Renal cortex interstitium (tissue), 15 donors: ENCODE measurements around the gene PTP4A1. TPM values are rescaled to one million over a fixed set of nuclear protein-coding genes. Genes with fewer than 3 reads are reported as not detected.
"Not testable (repeated sequence)": the region's sequence is repeated elsewhere in the genome, so short reads cannot be mapped to it uniquely, and the experiment has no call there.

ENCODE experiments used
- DNase-seq, 11 donors: peaks; one replicate each; pipeline ENCODE4 v3.0.0-alpha.2; 2013; ENCODE audit warnings: low read depth in 9 of 11, low spot score in 4 of 11; ENCODE audit errors: extremely low read depth in 1 of 11
- long read RNA-seq, 16 experiments: transcript quantifications; one replicate each; lab custom pipeline, GENCODE V29; 2026
- polyA plus RNA-seq, 3 donors: library from polyadenylated mRNA; unstranded; fragments of 120-200 nt; gene quantifications; one replicate each; pipeline ENCODE4 v1.2.1, GENCODE V29; 2013; ENCODE audit not compliant: insufficient read length in 3 of 3

The PTP4A1 gene
- polyA plus RNA-seq, result 10 to 100 TPM; 54.3 to 95.0 (median 64.4) TPM
- long read RNA-seq, donor 1, transcript PTP4A1-203 (5 exons, 2,203 nt), result major isoform, 5 of 24 reads
- long read RNA-seq, donor 1, partial matches to known transcripts, result 19 of 24 reads
- long read RNA-seq, donor 1, other reads (novel, unspliced or antisense), result 0 of 24 reads
- long read RNA-seq, donor 2, transcript PTP4A1-203 (5 exons, 2,203 nt), result major isoform, 9 of 9 reads
- long read RNA-seq, donor 2, partial matches to known transcripts, result 0 of 9 reads
- long read RNA-seq, donor 2, other reads (novel, unspliced or antisense), result 0 of 9 reads
- long read RNA-seq, donor 3, transcript PTP4A1-203 (5 exons, 2,203 nt), result major isoform, 6 of 69 reads
- long read RNA-seq, donor 3, partial matches to known transcripts, result 63 of 69 reads
- long read RNA-seq, donor 3, other reads (novel, unspliced or antisense), result 0 of 69 reads
- long read RNA-seq, donor 4, partial matches to known transcripts, result 0 of 3 reads
- long read RNA-seq, donor 4, other reads (novel, unspliced or antisense), result 0 of 3 reads
- long read RNA-seq, donor 5, result 0 reads
- long read RNA-seq, donor 6, transcript PTP4A1-203 (5 exons, 2,203 nt), result major isoform, 8 of 8 reads
- long read RNA-seq, donor 6, partial matches to known transcripts, result 0 of 8 reads
- long read RNA-seq, donor 6, other reads (novel, unspliced or antisense), result 0 of 8 reads
- long read RNA-seq, donor 7, transcript PTP4A1-203 (5 exons, 2,203 nt), result major isoform, 11 of 37 reads
- long read RNA-seq, donor 7, partial matches to known transcripts, result 26 of 37 reads
- long read RNA-seq, donor 7, other reads (novel, unspliced or antisense), result 0 of 37 reads
- long read RNA-seq, donor 8, result 0 reads
- long read RNA-seq, donor 9, transcript PTP4A1-203 (5 exons, 2,203 nt), result major isoform, 8 of 17 reads
- long read RNA-seq, donor 9, partial matches to known transcripts, result 9 of 17 reads
- long read RNA-seq, donor 9, other reads (novel, unspliced or antisense), result 0 of 17 reads
- long read RNA-seq, donor 10, transcript PTP4A1-203 (5 exons, 2,203 nt), result major isoform, 10 of 10 reads
- long read RNA-seq, donor 10, partial matches to known transcripts, result 0 of 10 reads
- long read RNA-seq, donor 10, other reads (novel, unspliced or antisense), result 0 of 10 reads
- long read RNA-seq, donor 11, partial matches to known transcripts, result 0 of 2 reads
- long read RNA-seq, donor 11, other reads (novel, unspliced or antisense), result 0 of 2 reads
- long read RNA-seq, donor 12, result 0 reads
- long read RNA-seq, donor 13, result 0 reads
- long read RNA-seq, donor 14, transcript PTP4A1-203 (5 exons, 2,203 nt), result major isoform, 6 of 6 reads
- long read RNA-seq, donor 14, partial matches to known transcripts, result 0 of 6 reads
- long read RNA-seq, donor 14, other reads (novel, unspliced or antisense), result 0 of 6 reads
- long read RNA-seq, donor 15, partial matches to known transcripts, result 0 of 2 reads
- long read RNA-seq, donor 15, other reads (novel, unspliced or antisense), result 0 of 2 reads
- long read RNA-seq, donor 16, transcript PTP4A1-203 (5 exons, 2,203 nt), result major isoform, 10 of 10 reads
- long read RNA-seq, donor 16, partial matches to known transcripts, result 0 of 10 reads
- long read RNA-seq, donor 16, other reads (novel, unspliced or antisense), result 0 of 10 reads

GRCh38 chr6:63572044-63572746 lies at the start of gene PTP4A1, which contains the start of gene LOC128125822:
Gene PTP4A1, plus strand, starts transcription at chr6:63572480. Its CDS starts 4,401 bp downstream, at chr6:63576881.
Gene LOC128125822, plus strand, starts transcription at chr6:63572480.
- peak; percentile 90 to 97 (median 96) for DNase-seq

DNA sequence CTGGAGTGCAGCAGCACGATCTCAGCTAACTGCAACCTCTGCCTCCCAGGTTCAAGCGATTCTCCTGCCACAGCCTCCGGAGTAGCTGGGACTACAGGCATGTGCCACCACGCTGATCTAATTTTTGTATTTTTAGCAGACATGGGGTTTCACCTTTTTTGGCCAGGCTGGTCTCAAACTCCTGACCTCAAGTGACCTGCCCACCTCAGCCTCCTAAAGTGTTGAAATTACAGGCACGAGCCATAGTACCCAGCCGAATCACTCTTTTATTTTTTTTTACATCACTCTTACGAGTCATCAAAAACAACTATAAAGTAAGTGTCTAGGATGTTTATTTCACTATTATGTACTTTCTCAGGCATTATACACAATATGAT lies 49.4 kb upstream of the PTP4A1 start:
- DNase-seq, result not testable (repeated sequence)

DNA sequence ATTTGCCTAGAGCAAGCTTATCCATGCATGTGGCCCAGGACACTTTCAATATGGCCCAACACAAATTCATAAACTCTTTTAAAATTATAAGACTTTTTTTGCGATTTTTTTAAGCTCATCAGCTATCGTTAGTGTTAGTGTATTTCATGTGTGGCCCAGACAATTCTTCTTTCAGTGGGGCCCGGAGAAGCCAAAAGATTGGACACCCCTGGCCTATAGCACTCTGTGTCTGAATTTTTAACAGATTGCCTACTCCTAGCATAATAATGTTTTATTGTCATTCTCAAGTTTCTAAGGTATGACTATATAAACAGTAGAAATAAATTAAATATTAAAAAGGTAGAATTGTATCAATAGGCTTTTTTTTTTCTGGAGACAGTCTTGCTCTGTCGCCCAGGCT lies 48.6 kb upstream of the PTP4A1 start:
- no peak for DNase-seq

- no peak for DNase-seq
These were observed 46.9 kb upstream of the PTP4A1 start for GRCh38 chr6:63525186-63525878.

GRCh38 chr6:63526931-63527330 lies 45.3 kb upstream of the PTP4A1 start:
- no peak for DNase-seq

GRCh38 chr6:63527658-63528514 lies 44.4 kb upstream of the PTP4A1 start:
- DNase-seq, result peak in 1 of 11 donors; percentile 19

DNA sequence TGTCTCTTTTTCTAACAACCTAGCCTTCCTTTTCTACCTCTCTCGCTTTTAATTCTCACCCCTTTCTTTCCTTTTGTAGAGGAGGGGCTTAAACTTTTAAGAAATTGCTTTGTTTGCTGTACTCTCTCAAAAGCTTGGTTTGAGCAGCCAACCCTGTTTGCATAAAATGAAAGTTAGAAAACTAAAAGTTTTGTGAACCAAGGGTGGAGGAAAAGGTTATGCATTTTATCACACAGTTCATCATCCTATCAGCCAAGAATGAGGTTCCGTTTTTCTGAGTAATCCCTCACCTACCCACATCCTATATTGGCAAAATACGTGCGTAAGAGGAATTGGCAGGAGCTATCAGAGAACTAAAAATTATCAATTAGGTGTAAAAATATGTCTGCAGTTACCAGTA lies 42.8 kb upstream of the PTP4A1 start:
- no peak for DNase-seq

DNA sequence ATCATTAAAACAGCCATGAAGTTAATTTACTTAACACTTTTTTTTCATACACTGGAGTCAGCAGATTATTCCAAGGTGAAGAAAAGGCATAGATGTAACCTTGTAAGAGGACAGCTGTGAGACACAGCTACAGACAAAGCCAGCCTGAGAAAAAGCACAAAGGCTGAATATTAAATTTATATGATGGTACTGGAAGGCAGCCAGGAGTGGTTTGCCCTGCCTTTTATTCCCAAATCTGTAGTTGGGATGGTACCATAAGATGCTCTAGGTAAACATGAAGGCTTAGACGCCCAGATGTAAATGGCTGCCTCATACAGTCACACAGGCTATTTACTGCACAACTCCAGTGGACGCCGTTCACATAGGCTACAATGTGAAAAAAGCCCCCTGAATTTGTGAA lies 42.1 kb upstream of the PTP4A1 start:
- DNase-seq, result no peak

GRCh38 chr6:63530991-63531390 lies 41.3 kb upstream of the PTP4A1 start:
- DNase-seq, result no peak

DNA sequence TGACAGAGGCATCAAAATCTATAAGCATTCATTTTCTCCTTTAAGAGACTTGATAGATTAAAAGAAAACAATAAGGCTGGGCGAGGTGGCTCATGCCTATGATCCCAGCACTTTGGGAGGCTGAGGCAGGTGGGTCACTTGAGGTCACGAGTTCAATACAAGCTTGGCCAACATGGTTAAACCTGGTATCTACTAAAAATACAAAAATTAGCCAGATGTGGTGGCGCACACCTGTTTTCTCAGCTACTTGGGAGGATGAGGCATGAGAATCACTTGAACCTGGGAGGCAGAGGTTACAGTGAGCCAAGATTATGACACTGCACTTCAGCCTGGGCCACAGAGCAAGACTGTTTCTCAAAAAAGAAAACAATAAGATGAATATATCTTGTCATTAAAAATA lies 39.3 kb upstream of the PTP4A1 start:
- DNase-seq, result no peak

DNA sequence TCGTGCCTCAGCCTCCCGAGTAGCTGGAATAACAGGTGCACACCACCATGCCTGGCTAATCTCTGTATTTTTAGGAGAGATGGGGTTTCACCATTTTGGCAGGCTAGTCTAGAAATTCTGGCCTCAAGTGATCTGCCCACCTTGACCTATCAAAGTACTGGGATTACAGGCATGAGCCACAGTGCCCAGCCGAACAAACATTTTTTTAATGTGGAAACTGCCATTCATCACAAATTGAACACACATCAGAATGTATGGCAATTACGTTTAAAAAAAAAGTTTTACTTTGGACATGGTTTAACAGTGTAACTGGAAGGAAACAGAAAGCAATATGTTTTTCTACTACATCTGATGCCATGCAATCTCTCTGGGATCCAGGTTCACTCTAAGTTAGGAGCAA lies 38.3 kb upstream of the PTP4A1 start:
- no peak for DNase-seq

- DNase-seq, result peak in 1 of 11 donors; percentile 3
These were observed 34.9 kb upstream of the PTP4A1 start for GRCh38 chr6:63537201-63537958.

- no peak for DNase-seq
These were observed 34.4 kb upstream of the PTP4A1 start for GRCh38 chr6:63537959-63538300.

DNA sequence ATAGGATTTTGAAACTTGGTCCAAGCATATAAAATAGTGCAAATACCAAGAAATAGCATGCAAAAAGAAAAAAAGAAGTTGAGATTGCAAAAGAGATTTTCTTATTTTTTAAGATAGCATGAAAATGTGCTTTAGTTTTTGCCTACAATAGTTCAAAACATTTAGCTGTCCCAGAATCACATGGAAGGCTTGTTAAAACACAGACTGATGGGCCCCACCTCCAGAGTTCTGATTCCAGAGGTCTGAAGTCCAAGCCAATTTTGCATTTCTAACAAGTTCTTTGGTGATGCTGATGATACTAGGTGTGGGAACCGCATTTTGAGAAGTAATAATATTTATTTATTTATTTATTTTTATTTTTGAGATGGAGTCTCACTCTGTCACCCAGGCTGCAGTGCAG lies 33.7 kb upstream of the PTP4A1 start:
- DNase-seq, result no peak

DNA sequence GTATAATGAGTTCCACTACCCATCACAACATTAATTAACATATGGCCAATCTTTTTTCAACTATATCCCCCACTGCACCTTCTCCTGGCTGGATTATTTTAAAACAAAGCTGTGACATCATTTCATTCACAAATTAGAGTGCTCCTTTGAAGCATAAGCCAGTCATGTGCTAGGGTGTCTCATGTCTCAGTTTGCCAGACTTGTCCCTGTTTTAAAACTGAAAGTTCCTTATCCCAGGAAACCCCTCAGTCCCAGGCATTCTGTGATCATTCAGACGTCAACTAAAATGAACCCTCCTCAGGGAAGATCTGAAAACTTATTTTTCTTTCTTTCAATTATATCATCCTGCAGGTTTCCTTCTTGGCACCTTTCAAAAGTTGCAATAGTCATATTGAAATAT lies 29.3 kb upstream of the PTP4A1 start:
- DNase-seq, result no peak

- DNase-seq, result no peak
These were observed 28.3 kb upstream of the PTP4A1 start for GRCh38 chr6:63543982-63544381.
